Measurements from ENCODE around the gene PLA2G4B. TPM values are rescaled to one million over a fixed set of nuclear protein-coding genes. Genes with fewer than 3 reads are reported as not detected.
A peak's percentile ranks its signal among the peaks of the same experiment; 100 is the strongest.

The PLA2G4B gene
- total RNA-seq, 1 donor from 2014 or later = 8.2 TPM

DNA sequence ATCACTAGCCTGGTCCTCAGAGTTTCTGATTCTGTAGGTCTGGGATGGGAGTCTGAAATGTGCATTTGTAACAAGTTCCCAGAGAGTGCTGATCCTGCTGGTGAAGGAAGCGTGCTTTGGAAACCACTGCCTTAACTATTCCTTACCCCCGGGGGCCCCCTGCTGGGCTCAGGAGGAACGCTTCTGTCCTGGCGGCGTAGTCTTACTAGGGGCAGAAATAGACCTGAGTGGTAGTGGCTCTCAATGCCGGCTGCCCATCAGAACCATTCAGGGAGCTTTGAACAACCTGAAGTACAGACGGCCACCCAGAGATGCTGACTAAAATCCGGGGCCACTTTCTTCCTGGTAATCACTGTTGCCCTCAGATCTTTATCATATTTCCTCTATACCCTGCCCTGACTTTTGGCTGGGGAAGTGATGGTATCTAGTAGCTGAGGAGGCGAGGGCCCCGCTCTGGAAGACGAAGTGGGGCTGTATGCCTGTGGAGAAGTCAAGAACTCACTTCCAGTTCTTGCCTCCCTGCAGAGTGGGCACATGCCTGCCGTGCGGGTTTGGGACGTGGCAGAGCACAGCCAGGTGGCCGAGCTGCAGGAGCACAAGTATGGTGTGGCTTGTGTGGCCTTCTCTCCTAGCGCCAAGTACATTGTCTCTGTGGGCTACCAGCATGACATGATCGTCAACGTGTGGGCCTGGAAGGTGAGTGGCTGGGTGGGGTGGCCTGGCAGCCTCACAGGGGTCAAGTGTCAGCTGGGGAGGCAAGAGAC is 27.0 kb upstream of the PLA2G4B start:
- Mint-ChIP-seq H3K9me3 (no peaks in the 10 kb centered on the region), H3K36me3 (ENCODE audit: low read depth) (peaks cover 32% of the 10 kb centered on the region), H3K27ac (no peak overlapping the region), H3K27me3 (no peaks in the 10 kb centered on the region), H3K4me3 (no peak overlapping the region), H3K4me1 (peaks cover 11% of the 10 kb centered on the region)
- TF ChIP-seq, protein P1, sequence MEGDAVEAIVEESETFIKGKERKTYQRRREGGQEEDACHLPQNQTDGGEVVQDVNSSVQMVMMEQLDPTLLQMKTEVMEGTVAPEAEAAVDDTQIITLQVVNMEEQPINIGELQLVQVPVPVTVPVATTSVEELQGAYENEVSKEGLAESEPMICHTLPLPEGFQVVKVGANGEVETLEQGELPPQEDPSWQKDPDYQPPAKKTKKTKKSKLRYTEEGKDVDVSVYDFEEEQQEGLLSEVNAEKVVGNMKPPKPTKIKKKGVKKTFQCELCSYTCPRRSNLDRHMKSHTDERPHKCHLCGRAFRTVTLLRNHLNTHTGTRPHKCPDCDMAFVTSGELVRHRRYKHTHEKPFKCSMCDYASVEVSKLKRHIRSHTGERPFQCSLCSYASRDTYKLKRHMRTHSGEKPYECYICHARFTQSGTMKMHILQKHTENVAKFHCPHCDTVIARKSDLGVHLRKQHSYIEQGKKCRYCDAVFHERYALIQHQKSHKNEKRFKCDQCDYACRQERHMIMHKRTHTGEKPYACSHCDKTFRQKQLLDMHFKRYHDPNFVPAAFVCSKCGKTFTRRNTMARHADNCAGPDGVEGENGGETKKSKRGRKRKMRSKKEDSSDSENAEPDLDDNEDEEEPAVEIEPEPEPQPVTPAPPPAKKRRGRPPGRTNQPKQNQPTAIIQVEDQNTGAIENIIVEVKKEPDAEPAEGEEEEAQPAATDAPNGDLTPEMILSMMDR (IDR thresholded peaks at IDR 0.05) = peak; percentile 85
- ChIA-PET POLR2A (interaction anchor here (0.7 to 4.3 kb wide), 2 partner anchors 8 to 38 kb away, joined by 3 to 49 read pairs; partner anchors contain the start of gene MAPKBP1), CTCF (interaction anchor here (0.7 to 6.4 kb wide), 18 partner anchors 9 to 346 kb away, joined by 3 to 309 read pairs (median 6); partner anchors contain the start of gene MAPKBP1)
- DNase-seq = peak; percentile 67
- peak; percentile 97 for ATAC-seq (ENCODE audit: low read depth)
- intact Hi-C loops (cut with micrococcal nuclease) = loop anchor here (1.0 to 2.0 kb wide), 7 partner anchors 23 to 907 kb away; no protein-coding TSS in a partner anchor

DNA sequence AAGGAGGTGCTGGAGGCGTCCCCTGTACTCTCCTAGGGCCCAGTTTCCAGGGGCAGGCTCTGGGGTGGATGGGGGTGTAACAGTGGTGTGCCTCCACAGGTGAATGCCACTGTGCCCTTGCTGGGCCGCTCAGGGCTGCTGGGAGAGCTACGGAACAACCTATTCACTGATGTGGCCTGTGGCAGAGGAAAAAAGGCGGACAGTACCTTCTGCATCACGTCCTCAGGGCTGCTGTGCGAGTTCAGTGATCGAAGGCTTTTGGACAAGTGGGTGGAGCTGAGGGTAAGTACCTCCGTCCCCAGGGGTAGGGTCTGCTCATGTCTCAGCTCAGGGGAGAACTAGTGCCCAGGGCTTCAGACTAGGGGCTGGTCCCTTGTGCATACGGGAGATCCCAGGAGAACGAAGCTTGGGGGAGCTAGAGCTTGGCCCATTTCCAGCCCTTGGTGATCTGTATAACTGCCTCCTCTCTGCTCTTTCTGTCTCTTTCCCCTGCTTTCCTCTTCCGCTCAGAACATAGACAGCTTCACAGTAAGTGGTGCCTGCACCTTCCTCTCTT is 25.7 kb upstream of the PLA2G4B start:
- ATAC-seq (ENCODE audit: low read depth) = no peak
- no peaks in the 10 kb centered on the region for H3K9me3 Mint-ChIP-seq
- H3K36me3 Mint-ChIP-seq (ENCODE audit: low read depth) = peaks cover 45% of the 10 kb centered on the region
- H3K27me3 Mint-ChIP-seq = no peaks in the 10 kb centered on the region
- H3K4me3 Mint-ChIP-seq = no peak overlapping the region
- TF ChIP-seq, protein P1 (IDR thresholded peaks at IDR 0.05) = no peak
- intact Hi-C loops (cut with micrococcal nuclease) = no loop called here
- no peak for DNase-seq
- ChIA-PET CTCF (interaction anchor here (1.1 to 6.4 kb wide), 10 partner anchors 13 to 347 kb away, joined by 3 to 309 read pairs (median 17); partner anchors contain the start of gene MAPKBP1), POLR2A (interaction anchor here (0.6 to 4.3 kb wide), 3 partner anchors 21 to 82 kb away, joined by 3 to 49 read pairs (median 6); partner anchors contain the start of gene MAPKBP1)
- H3K4me1 Mint-ChIP-seq = peaks cover 11% of the 10 kb centered on the region
- no peak overlapping the region for H3K27ac Mint-ChIP-seq

DNA sequence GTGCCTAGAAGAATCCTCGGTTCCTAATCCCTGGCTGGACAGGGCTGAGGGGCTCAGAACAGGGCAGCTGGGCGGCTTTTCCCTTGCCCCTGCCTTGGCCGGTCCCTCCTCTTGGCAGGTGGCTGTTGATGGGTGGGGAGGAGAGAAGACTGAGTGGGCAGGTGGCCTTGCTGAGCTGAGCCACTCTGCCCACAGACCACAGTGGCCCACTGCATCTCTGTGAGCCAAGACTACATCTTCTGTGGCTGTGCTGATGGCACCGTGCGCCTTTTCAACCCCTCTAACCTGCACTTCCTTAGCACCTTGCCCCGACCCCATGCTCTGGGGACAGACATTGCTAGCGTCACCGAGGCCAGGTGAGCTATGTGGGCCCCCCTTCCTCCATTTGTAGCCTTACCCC is 25.2 kb upstream of the PLA2G4B start:
- no peak overlapping the region for H3K27ac Mint-ChIP-seq
- peaks cover 11% of the 10 kb centered on the region for H3K4me1 Mint-ChIP-seq
- CTCF ChIA-PET = interaction anchor here (0.5 to 6.4 kb wide), 4 partner anchors 14 to 117 kb away, joined by 3 to 309 read pairs (median 24); partner anchors contain the start of gene MAPKBP1
- no peak overlapping the region for H3K4me3 Mint-ChIP-seq
- no peaks in the 10 kb centered on the region for H3K9me3 Mint-ChIP-seq
- POLR2A ChIA-PET = interaction anchor here (0.6 kb wide), 1 partner anchor 20 kb away, joined by 6 read pairs; no protein-coding TSS in a partner anchor
- TF ChIP-seq, protein P1 (IDR thresholded peaks at IDR 0.05) = no peak
- no peaks in the 10 kb centered on the region for H3K27me3 Mint-ChIP-seq
- intact Hi-C loops (cut with micrococcal nuclease) = no loop called here
- ATAC-seq (ENCODE audit: low read depth) = no peak
- no peak for DNase-seq
- H3K36me3 Mint-ChIP-seq (ENCODE audit: low read depth) = peaks cover 49% of the 10 kb centered on the region

DNA sequence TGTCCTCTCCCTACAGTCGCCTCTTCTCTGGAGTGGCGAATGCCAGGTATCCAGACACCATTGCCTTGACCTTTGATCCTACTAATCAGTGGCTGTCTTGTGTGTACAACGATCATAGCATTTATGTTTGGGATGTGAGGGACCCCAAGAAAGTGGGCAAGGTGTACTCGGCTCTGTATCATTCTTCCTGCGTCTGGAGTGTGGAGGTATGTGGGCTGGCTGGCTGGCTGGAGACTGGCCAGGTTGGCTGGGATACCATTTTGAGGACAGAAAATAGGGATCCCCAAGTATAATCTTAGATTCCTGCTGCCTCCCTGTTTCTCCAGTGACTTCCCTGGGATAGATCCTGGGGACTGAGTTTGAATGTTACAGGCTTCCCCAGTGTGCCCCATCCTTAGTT is 24.1 kb upstream of the PLA2G4B start:
- H3K36me3 Mint-ChIP-seq (ENCODE audit: low read depth) = peaks cover 60% of the 10 kb centered on the region
- no peak overlapping the region for H3K4me3 Mint-ChIP-seq
- TF ChIP-seq, protein P1 (IDR thresholded peaks at IDR 0.05) = no peak
- ChIA-PET POLR2A (no interaction called here), CTCF (interaction anchor here (6.4 kb wide), 1 partner anchor 39 kb away, joined by 309 read pairs; the partner anchor contains the start of gene MAPKBP1)
- ATAC-seq (ENCODE audit: low read depth) (no peak), DNase-seq (no peak)
- peaks cover 8% of the 10 kb centered on the region for H3K4me1 Mint-ChIP-seq
- H3K9me3 Mint-ChIP-seq = no peaks in the 10 kb centered on the region
- intact Hi-C loops (cut with micrococcal nuclease) = no loop called here
- H3K27ac Mint-ChIP-seq = no peak overlapping the region
- no peaks in the 10 kb centered on the region for H3K27me3 Mint-ChIP-seq

DNA sequence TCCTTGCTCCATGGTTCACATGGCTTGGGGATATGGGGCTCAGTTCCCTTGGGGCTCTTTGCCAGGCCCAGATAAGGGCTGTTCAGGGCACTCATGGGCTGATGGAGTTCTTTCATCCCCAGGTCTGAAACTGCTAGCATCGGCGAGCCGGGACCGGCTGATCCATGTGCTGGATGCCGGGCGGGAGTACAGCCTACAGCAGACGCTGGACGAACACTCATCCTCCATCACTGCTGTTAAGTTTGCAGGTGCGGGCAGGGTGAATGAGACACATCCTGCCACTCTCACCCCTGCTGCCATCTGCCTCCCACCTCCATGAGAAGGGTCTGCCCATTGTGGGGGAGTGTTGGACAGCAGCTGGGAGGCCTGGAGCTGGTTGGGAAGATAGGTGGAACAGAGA is 21.9 kb upstream of the PLA2G4B start:
- no peaks in the 10 kb centered on the region for H3K27me3 Mint-ChIP-seq
- intact Hi-C loops (cut with micrococcal nuclease) = no loop called here
- no peak overlapping the region for H3K4me3 Mint-ChIP-seq

More for the DNA sequence above, 21.9 kb upstream of the PLA2G4B start:
- no peak for DNase-seq
- no peak overlapping the region for H3K27ac Mint-ChIP-seq
- ChIA-PET POLR2A (interaction anchor here (0.7 kb wide), 1 partner anchor 570 kb away, joined by 6 read pairs; no protein-coding TSS in a partner anchor), CTCF (no interaction called here)
- peaks cover 79% of the 10 kb centered on the region for H3K36me3 Mint-ChIP-seq (ENCODE audit: low read depth)
- no peaks in the 10 kb centered on the region for H3K4me1 Mint-ChIP-seq
- H3K9me3 Mint-ChIP-seq = no peaks in the 10 kb centered on the region
- ATAC-seq (ENCODE audit: low read depth) = no peak
- TF ChIP-seq, protein P1 (IDR thresholded peaks at IDR 0.05) = no peak
